HK-2 (cell line): ENCODE data around the gene BRF1.
"Not testable (repeated sequence)": the region's sequence is repeated elsewhere in the genome, so short reads cannot be mapped to it uniquely, and the experiment has no call there.

ENCODE experiments used
- DNase-seq: peaks from one replicate; pipeline ENCODE4 v3.0.0-alpha.2; 2018; ENCODE audit not compliant: unreplicated experiment

The BRF1 gene

GRCh38 chr14:105333020-105333490, 32.3 kb upstream of the BRF1 start:
- no peak for DNase-seq

- DNase-seq = no peak
Measured at GRCh38 chr14:105332350-105332874, 31.6 kb upstream of the BRF1 start.

DNA sequence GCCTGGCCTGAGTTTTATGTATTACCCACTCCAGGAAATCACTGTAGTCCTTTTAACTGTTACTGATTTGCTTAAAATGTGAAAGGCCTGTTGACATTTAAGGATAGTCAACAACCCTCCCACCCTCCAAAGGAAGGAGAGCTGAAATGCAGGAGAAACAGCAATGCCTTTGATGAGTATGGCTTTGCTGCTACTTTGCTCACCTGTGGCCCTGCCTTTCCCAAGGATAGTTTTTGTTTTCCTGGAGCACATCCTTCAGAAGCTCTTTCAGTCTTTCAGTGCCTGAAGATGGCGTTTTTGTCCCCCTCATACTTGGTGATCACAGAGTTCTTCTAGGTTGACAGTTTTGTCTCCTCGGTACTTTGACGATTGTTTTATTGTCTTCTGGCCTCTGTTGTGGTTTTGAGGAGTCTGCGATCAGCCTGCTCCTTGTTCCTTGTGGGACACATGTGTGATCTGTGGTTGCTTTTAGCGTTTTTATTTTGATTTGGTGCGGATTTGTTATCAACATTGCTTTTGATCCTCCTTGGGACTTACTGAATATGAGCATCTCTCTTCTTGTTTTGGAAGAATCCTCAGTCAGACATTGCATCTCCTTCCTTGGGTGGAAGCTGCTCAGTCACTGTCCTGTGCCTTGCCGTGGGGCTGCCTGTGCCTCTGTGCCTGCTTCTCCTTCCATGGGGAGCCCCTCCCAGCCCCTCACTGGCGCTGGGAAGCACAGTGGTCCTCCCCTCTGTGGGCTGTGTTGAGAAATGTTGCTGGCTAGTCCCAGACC, 31.0 kb upstream of the BRF1 start:
- no peak for DNase-seq

DNA sequence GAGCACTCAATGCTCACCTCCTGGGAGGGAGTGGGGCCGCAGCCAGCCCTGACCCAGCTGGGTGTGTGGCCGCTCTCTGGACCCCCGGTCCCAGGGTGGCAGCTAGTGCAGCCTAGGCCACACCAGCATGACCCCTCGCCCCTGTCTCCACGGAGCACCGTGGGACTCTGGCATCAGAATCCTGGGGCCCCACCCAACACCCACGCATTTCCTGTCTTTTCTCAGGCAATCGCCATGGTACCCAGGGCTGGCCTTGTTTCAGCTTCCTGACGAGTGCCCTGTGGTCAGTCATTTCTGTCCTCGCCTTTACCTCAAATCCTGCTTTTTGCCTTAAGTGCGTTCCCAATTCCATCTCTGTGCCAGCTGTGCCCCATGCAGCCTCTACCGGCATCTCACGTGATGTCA, 29.7 kb upstream of the BRF1 start:
- DNase-seq = peak; percentile 53

DNA sequence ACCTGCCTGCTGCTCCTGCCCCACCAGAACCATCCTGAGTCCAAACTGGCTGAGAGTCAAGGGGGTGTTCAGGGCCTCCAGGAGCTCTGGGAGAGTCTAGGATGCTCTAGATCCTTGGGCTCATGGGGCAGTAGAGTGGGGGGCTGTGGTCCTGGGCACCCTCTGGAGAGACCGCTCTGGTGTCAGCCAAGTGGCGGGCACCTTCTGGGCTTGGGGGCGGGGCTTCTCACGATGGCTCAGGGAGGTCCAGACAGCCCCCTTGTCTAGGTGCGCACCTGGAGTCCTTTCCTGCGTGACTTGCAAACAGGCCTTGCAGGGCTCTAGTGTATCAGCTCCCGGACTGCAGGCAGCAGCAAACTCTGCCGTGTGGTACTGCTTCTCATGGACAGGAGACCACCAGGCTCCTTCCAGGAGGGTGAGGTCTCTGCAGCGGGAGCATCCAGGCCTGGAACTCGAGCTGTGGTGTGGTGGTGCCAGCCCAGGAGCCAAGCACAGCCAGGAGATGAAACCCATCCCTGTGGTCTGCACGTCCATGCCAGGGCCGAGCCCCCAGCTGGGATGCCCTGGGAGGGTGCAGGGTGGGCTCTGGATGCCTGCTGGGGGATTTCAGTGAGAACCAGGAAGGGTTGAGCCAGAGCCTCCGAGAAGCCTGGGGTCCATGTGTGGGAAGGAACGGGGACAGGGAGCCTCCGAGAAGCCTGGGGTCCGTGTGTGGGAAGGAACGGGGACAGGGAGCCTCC, 28.8 kb upstream of the BRF1 start:
- DNase-seq = no peak

GRCh38 chr14:105328678-105329390, 28.0 kb upstream of the BRF1 start:
- DNase-seq = no peak

DNA sequence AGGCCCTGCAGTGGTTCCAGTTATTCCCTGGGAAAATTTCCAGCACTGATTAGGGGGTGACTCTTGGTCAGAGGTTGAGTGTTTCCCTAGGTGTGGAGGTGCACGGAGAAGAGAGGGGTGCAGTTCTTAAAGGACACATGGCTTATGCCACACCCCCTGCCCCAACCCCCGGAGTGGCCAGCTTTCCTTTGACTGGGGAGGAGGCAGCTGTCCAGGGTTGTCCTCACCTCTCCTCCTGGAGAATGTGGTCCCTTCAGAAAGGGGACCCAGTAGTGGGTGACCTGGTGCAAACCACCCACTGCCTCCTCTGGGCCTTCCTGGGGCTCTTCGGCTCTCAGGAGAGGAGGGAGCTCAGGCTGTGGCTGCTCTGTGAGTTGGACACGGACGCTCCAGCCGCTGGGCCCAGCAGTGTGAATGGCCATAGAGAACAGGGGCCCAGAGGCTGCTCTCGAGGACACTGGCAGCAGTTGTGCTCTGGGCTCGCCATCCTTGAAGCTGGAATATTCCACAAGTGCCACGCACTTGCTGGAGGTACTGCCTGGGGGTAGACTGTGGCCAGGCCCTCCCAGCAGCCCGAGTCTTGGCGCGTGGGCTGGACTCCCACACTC, 27.4 kb upstream of the BRF1 start:
- DNase-seq = no peak

- DNase-seq = not testable (repeated sequence)
Measured at GRCh38 chr14:105327695-105328045, 26.9 kb upstream of the BRF1 start.

GRCh38 chr14:105326891-105327694, 26.3 kb upstream of the BRF1 start:
- DNase-seq = no peak

GRCh38 chr14:105326568-105326867, 25.7 kb upstream of the BRF1 start:
- DNase-seq = no peak

DNA sequence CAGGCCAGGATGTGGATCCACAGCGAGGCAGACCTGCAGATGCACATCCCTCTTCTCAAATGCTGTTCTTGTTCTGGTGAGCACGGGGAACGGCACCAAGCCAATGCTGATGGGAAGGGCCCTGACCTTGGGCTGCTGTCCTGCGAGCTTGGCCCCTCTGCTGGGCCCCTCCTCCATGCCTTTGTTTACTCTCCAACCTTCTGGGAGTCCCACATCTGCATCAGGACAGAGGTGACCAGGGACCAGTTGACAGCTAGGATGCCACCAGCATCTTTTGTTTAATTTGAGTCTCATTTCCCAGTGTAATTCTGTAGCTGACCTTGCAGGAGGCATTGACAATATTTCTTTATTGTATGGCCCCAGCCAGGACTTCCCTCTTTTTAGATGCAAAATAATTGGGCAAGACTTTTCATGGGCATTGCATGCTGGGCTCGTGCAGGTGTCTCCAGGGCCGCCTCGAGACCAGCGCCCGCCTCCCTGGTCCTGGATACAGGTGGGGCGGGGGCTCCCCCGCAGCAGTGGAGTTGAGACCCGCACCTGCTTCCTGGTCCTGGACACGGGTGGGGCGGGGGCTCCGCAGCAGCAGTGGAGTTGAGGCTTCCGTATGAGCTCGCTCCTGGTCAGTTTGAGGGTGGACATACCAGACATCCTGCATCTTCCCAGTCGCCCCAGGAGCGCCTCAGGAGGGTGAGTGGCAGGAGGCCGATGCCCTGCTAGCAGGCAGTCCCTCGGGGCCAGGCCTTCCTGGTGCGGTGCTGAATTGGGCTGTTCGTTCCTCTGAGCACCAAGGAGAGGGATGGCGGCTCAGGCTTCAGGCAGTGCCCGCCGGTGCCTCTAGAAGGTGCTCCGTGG, 25.1 kb upstream of the BRF1 start:
- DNase-seq = no peak

GRCh38 chr14:105325303-105325702, 24.5 kb upstream of the BRF1 start:
- no peak for DNase-seq

DNA sequence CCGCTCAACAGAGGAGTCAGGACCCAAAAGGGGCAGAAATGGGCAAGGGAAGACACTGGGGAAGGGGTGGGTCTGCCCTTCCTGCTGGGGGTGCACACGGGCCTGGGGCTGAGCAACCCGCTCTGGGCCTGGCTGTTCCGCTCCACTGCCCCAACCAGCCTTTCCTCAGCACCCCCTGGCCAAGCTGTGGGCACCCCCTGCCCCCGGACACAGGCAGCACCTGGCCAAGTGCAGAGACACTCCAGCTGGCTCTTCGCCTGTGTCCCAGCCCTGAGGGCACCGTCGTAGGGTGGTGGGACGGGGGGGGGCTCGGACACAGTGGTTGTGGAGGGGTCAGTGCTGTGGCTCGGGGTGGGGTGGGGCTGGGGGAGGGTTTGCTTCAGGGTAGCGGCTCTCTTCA, 24.1 kb upstream of the BRF1 start:
- DNase-seq = no peak

- no peak for DNase-seq
Measured at GRCh38 chr14:105324080-105324778, 23.4 kb upstream of the BRF1 start.

DNA sequence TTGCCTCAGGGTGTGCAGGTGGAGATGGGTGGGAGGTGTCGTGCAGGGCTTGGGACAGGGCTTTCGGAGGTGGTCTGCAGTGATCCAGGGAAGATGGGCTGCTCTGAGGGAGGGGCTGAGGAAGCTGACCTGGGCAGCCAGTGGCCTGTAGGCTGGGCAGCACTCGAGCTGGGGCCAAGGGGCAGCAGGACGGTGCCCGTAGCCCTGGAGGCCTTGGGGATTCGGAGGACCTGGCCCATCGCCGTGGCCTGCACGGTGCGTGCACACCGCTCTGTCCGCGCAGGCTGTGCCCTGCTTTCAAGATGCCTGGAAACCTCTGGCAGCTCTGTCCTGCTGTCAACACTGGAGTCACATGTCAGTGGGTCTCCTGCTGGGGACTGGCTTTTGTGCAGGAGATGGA, 22.9 kb upstream of the BRF1 start:
- DNase-seq = no peak

GRCh38 chr14:105322791-105323556, 22.2 kb upstream of the BRF1 start:
- no peak for DNase-seq

- DNase-seq = no peak
Measured at GRCh38 chr14:105317546-105317945, 16.7 kb upstream of the BRF1 start.

DNA sequence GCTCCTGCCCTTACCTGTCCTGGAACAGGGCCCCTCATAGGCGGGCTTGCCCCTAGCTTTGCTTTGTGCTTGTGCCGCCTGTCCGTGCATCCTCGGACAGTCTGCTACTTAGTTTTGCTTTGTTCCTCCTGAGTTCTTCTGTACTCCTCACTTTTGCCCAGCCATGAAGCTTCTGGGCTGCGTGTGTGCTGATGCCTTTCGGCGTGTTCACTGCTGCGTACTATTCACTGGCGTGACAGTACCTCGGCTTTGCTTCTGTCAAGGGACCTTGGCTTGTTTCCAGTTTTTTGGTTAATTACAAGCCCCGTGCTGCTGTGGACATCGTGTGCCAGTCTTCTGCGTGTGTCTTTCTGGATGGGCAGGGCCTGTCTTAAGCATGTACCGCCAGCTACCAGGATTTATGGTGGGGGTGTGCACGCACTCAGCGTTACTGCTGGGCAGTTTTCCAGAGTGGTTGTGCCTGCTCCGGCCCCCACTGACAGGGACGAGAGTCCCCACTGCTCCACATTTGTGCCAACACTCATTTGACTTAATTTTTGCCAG, 16.2 kb upstream of the BRF1 start:
- DNase-seq = no peak

- no peak for DNase-seq
Measured at GRCh38 chr14:105316577-105316941, 15.8 kb upstream of the BRF1 start.
